Tibial artery (tissue), 4 donors: ENCODE data around the gene CKMT2.

Source experiments
- DNase-seq, 2 donors: peaks; one replicate each; pipeline ENCODE4 v3.0.0-alpha.2; 2019
- H3K27ac ChIP-seq, 2 donors: fragments of 200-600 bp; sonication (generic) in 1 of 2; 1 replicate in 1 of 2; 2 replicates in 1 of 2; pipeline ENCODE4 v1.5.1; 2018 to 2019; ENCODE audit warnings: mild to moderate bottlenecking in 1 of 2
- H3K27me3 ChIP-seq, 2 donors: fragments of 200-600 bp; sonication (generic) in 1 of 2; one replicate each; pipeline versions ENCODE4 v1.5.1 to v1.6.0; 2016 to 2019
- H3K36me3 ChIP-seq, 3 donors: fragments of 200-600 bp; sonication (generic) in 2 of 3; one replicate each; pipeline ENCODE4 v1.5.1; 2016 to 2019; ENCODE audit warnings: mild to moderate bottlenecking in 2 of 3
- H3K4me1 ChIP-seq, 4 donors: fragments of 200-600 bp; sonication (generic) in 2 of 4; 1 replicate in 3 of 4; 2 replicates in 1 of 4; pipeline ENCODE4 v1.5.1; 2016 to 2019
- H3K4me3 ChIP-seq, 2 donors: fragments of 200-600 bp; sonication (generic) in 1 of 2; 1 replicate in 1 of 2; 2 replicates in 1 of 2; pipeline ENCODE4 v1.5.1; 2018 to 2019; ENCODE audit warnings: mild to moderate bottlenecking in 2 of 2
- H3K9me3 ChIP-seq, 3 donors: fragments of 200-600 bp; sonication (generic) in 1 of 3; one replicate each; pipeline ENCODE4 v1.5.1; 2016 to 2019
- intact Hi-C: fragments of 100-400 bp; cut with DNase I; formaldehyde crosslinking; loops from one replicate; pipeline ENCODE4 v1.15.0; 2023; ENCODE audit warnings: low total_unique reads
- TF ChIP-seq, protein P1 (sequence below), 2 experiments: fragments of 200-600 bp in 1 of 2; fragments of 450-650 bp in 1 of 2; IDR thresholded peaks; one replicate each; pipeline ENCODE4 v1.5.1; 2017 to 2019; ENCODE audit warnings: antibody characterized with exemption in 2 of 2, mild to moderate bottlenecking in 1 of 2, moderate library complexity in 1 of 2

CKMT2 gene

DNA sequence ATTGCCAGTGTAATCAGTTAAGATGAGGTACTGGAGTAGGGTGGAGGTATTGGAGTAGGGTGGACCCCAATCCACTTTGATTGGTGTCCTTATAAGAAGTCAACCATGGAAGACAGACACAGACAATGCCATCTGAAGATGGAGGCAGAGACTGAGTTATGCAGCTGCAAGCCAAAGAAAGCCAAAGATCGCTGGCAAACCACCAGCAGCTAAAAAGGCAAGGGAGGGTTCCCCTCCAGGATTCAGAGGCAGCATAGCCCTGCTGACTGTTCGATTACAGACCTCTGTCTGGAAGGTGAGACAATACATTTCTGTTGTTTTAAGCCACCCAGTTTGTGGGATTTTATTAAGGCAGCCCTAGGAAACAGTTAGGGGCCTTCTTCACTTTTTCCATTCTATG lies 30.5 kb upstream of the CKMT2 start:
- no peak for DNase-seq
- Histone ChIP-seq H3K9me3 (no peaks in the 10 kb centered on the region), H3K27me3 (no peaks in the 10 kb centered on the region), H3K36me3 (no peaks in the 10 kb centered on the region), H3K4me1 (no peaks in the 10 kb centered on the region), H3K27ac (no peak overlapping the region), H3K4me3 (no peak overlapping the region)
- intact Hi-C loops, result no loop called here
- TF ChIP-seq, protein P1, sequence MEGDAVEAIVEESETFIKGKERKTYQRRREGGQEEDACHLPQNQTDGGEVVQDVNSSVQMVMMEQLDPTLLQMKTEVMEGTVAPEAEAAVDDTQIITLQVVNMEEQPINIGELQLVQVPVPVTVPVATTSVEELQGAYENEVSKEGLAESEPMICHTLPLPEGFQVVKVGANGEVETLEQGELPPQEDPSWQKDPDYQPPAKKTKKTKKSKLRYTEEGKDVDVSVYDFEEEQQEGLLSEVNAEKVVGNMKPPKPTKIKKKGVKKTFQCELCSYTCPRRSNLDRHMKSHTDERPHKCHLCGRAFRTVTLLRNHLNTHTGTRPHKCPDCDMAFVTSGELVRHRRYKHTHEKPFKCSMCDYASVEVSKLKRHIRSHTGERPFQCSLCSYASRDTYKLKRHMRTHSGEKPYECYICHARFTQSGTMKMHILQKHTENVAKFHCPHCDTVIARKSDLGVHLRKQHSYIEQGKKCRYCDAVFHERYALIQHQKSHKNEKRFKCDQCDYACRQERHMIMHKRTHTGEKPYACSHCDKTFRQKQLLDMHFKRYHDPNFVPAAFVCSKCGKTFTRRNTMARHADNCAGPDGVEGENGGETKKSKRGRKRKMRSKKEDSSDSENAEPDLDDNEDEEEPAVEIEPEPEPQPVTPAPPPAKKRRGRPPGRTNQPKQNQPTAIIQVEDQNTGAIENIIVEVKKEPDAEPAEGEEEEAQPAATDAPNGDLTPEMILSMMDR (IDR thresholded peaks at IDR 0.05), result no peak

DNA sequence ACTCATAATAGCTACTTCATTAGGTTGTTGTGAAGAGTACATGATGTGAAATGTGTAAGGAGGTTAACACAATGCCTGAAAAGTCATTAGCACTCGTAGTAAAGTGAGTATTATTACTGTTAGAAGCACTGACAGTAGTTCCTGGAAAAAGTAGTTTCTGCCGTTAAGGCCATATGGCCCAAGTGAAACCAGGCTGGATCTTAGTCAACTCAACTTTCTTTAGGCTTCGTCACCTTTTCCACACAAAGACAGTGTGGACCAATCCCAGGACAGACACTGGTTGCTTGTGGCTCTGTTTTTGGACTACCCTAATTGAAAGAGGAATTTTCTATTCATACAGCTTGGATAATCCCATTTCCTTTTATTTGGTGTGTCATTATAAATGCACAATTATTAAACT lies 29.4 kb upstream of the CKMT2 start:
- Histone ChIP-seq H3K27me3 (no peaks in the 10 kb centered on the region), H3K27ac (no peak overlapping the region), H3K9me3 (no peaks in the 10 kb centered on the region), H3K36me3 (no peaks in the 10 kb centered on the region), H3K4me1 (no peaks in the 10 kb centered on the region), H3K4me3 (no peak overlapping the region)
- TF ChIP-seq, protein P1 (IDR thresholded peaks at IDR 0.05), result no peak
- DNase-seq, result no peak
- intact Hi-C loops, result no loop called here

DNA sequence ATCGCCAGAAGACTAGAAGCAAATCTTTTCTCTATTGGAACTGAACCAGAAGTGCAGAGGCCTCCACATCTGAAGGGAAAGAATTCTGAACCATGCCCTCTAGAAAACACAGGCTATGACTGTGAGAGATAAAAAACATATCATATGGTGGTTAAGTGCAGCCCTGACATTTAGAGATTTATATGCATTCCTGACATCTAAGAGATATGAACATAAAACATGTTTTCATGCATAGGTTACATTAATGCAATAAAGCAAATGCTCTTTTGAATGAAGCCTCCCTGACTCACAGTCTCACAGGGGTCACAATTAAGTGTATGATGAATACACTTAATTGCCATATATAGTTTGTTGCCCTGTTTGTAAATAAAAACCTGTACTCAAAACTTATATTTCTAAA lies 28.9 kb upstream of the CKMT2 start:
- no peak overlapping the region for H3K4me3 ChIP-seq
- no peaks in the 10 kb centered on the region for H3K36me3 ChIP-seq
- H3K9me3 ChIP-seq, result no peaks in the 10 kb centered on the region
- no peak for DNase-seq
- intact Hi-C loops, result no loop called here
- no peaks in the 10 kb centered on the region for H3K4me1 ChIP-seq
- H3K27me3 ChIP-seq, result no peaks in the 10 kb centered on the region
- TF ChIP-seq, protein P1 (IDR thresholded peaks at IDR 0.05), result no peak
- no peak overlapping the region for H3K27ac ChIP-seq

DNA sequence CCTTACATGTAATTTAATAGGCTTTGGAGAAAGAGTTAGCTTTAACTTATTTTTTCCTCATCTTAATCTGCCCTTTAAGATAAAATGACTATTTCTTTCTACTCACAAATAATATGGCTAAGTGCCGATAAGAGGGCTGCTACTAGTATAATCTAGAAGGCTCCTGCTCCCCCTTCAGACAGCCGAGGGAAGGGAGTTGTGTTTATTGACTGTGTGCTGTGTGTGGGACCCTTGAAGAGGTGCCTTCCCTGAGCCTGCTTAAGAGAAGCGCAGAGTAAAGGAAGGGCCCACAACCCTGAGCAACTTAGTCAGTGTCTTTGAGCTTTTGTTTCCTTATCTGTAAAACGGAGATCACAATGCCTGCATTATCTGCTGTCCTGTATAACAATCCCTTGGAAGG lies 28.1 kb upstream of the CKMT2 start:
- DNase-seq, result no peak
- Histone ChIP-seq H3K9me3 (no peaks in the 10 kb centered on the region), H3K27me3 (no peaks in the 10 kb centered on the region), H3K4me1 (no peaks in the 10 kb centered on the region), H3K36me3 (no peaks in the 10 kb centered on the region), H3K4me3 (no peak overlapping the region), H3K27ac (no peak overlapping the region)
- intact Hi-C loops, result no loop called here
- TF ChIP-seq, protein P1 (IDR thresholded peaks at IDR 0.05), result no peak

DNA sequence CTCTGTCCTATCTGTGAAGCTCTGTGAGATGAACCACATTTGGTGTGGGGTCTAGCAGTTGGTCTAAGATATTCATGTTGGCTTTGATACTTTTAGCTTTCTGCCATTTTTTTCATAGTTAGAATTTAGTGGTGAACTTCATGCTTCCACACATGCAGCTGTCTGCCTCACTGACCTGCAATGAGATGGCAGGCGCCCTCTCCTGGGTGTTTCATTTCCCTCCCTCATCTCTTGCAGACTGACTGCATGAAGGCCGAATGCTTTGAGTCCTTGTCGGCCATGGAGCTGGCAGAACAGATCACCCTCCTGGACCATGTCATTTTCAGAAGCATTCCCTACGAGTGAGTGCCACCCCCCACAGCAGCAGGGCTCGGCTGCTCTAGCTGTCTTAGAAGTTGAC lies 26.1 kb upstream of the CKMT2 start:
- TF ChIP-seq, protein P1 (IDR thresholded peaks at IDR 0.05), result no peak
- no peak overlapping the region for H3K4me3 ChIP-seq
- H3K9me3 ChIP-seq, result no peaks in the 10 kb centered on the region
- H3K36me3 ChIP-seq, result no peaks in the 10 kb centered on the region
- H3K27ac ChIP-seq, result no peak overlapping the region
- intact Hi-C loops, result no loop called here
- DNase-seq, result no peak
- H3K4me1 ChIP-seq, result no peaks in the 10 kb centered on the region
- H3K27me3 ChIP-seq, result no peaks in the 10 kb centered on the region

DNA sequence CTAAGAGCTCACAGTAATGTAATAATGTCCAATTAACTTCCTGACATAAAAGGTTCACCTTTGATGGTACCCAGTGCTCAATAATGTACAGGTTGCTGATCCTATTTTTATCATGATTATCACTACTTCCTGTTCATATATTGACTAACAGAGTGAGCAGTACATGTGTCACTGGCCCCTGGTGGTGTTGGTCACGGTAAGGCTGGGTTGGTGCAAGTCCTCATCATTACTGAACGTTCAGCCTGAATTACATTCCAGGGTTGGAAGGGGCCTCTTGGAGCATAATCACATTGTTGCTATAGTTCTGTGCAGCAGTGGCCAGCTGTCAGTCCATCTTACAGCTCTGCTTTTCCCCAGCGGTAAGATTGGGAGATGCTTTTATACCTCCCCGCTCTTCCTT lies 24.2 kb upstream of the CKMT2 start:
- no peak for DNase-seq
- Histone ChIP-seq H3K4me3 (no peak overlapping the region), H3K27me3 (no peaks in the 10 kb centered on the region), H3K4me1 (no peaks in the 10 kb centered on the region), H3K9me3 (no peaks in the 10 kb centered on the region), H3K36me3 (no peaks in the 10 kb centered on the region), H3K27ac (no peak overlapping the region)
- intact Hi-C loops, result no loop called here
- TF ChIP-seq, protein P1 (IDR thresholded peaks at IDR 0.05), result no peak
